HG03108 (cell line): ENCODE measurements around the gene GOLGA8F.
"Not testable (repeated sequence)": the region's sequence is repeated elsewhere in the genome, so short reads cannot be mapped to it uniquely, and the experiment has no call there.

Source experiments
- ATAC-seq: cut with Tn5 transposase; IDR thresholded peaks from one replicate; pipeline ENCODE4 v1.9.1; 2021; ENCODE audit warnings: moderate library complexity; ENCODE audit not compliant: unreplicated experiment

The GOLGA8F gene

GRCh38 chr15:28378364-28378763 lies at the start of gene GOLGA8F:
Gene GOLGA8F (plus strand): TSS chr15:28378664. CDS start chr15:28378762, 98 bp downstream.
- not testable (repeated sequence) for ATAC-seq

GRCh38 chr15:28357984-28358383 lies 20.5 kb upstream of the GOLGA8F start, which contains the start of gene GOLGA6L24:
Gene GOLGA6L24 (minus strand): TSS chr15:28358084. CDS start chr15:28358023, 61 bp downstream.
- not testable (repeated sequence) for ATAC-seq

GRCh38 chr15:28365502-28365901 lies 13.0 kb upstream of the GOLGA8F start:
- ATAC-seq, result not testable (repeated sequence)

- not testable (repeated sequence) for ATAC-seq
Observed at GRCh38 chr15:28380053-28380452, 1.6 kb downstream of the GOLGA8F start.

- ATAC-seq, result not testable (repeated sequence)
Observed at GRCh38 chr15:28396022-28396421, 17.6 kb downstream of the GOLGA8F start.

- ATAC-seq, result not testable (repeated sequence)
Observed at GRCh38 chr15:28402774-28403435, 24.4 kb downstream of the GOLGA8F start.

- ATAC-seq, result not testable (repeated sequence)
Observed at GRCh38 chr15:28420470-28420869, 42.0 kb downstream of the GOLGA8F start.

GRCh38 chr15:28435594-28435993 lies 57.1 kb downstream of the GOLGA8F start:
- ATAC-seq, result not testable (repeated sequence)
